LoVo (cell line): Measurements from ENCODE around the gene CCDC85B.
A peak's percentile ranks its signal among the peaks of the same experiment; 100 is the strongest.

Source experiments
- DNase-seq: peaks from one replicate; pipeline ENCODE4 v3.0.0-alpha.2; 2016; ENCODE audit warnings: low spot score

The CCDC85B gene

GRCh38 chr11:65857853-65858680 is 32.4 kb upstream of the CCDC85B start, which contains the start of gene CFL1:
Gene CFL1 (minus strand): TSS chr11:65858180. CDS start chr11:65858099, 81 bp downstream.
- DNase-seq = peak; percentile 97

- DNase-seq = no peak
These were observed 31.8 kb upstream of the CCDC85B start for GRCh38 chr11:65858681-65859087.

GRCh38 chr11:65859095-65859811 is 31.2 kb upstream of the CCDC85B start:
- peak; percentile 95 for DNase-seq

GRCh38 chr11:65859812-65860277 is 30.6 kb upstream of the CCDC85B start:
- DNase-seq = no peak

GRCh38 chr11:65860278-65861164 is 30.0 kb upstream of the CCDC85B start, which contains the start of gene MUS81:
Gene MUS81 (plus strand): TSS chr11:65860433. CDS start chr11:65860754, 321 bp downstream.
- peak; percentile 96 for DNase-seq

- no peak for DNase-seq
These were observed 29.3 kb upstream of the CCDC85B start for GRCh38 chr11:65861165-65861505.

GRCh38 chr11:65861533-65862183 is 28.8 kb upstream of the CCDC85B start:
- no peak for DNase-seq

GRCh38 chr11:65862191-65862735 is 28.2 kb upstream of the CCDC85B start:
- DNase-seq = no peak

- no peak for DNase-seq
These were observed 27.3 kb upstream of the CCDC85B start for GRCh38 chr11:65862941-65863888.

- DNase-seq = no peak
These were observed 26.4 kb upstream of the CCDC85B start for GRCh38 chr11:65863889-65864705.

GRCh38 chr11:65864706-65865471 is 25.6 kb upstream of the CCDC85B start:
- no peak for DNase-seq

- no peak for DNase-seq
These were observed 24.8 kb upstream of the CCDC85B start for GRCh38 chr11:65865550-65866172.

- no peak for DNase-seq
These were observed 23.8 kb upstream of the CCDC85B start for GRCh38 chr11:65866509-65867283.

- DNase-seq = no peak
These were observed 23.0 kb upstream of the CCDC85B start for GRCh38 chr11:65867284-65868071.

- DNase-seq = no peak
These were observed 22.3 kb upstream of the CCDC85B start for GRCh38 chr11:65868076-65868667.

GRCh38 chr11:65868907-65869306 is 21.6 kb upstream of the CCDC85B start:
- no peak for DNase-seq
